HepG2 (cell line): ENCODE measurements around the gene TTC8.

Experiments used
- CHD4 ChIP-seq: fragments of 200-600 bp; sonication (generic); IDR thresholded peaks from 2 replicates; pipeline ENCODE4 v1.7.0; 2017; ENCODE audit warnings: mild to moderate bottlenecking, low read length, borderline replicate concordance
- MXI1 ChIP-seq: IDR thresholded peaks from 3 replicates; pipeline ENCODE4 v1.6.1; 2012; ENCODE audit warnings: low read depth, low read length, inconsistent platforms, borderline replicate concordance
- NFE2L2 ChIP-seq: fragments of 150-350 bp; IDR thresholded peaks from 2 replicates; pipeline ENCODE4 v1.6.1; 2014; ENCODE audit warnings: low read length
- TAF1 ChIP-seq: sonication (generic); formaldehyde crosslinking; IDR thresholded peaks from 2 replicates; pipeline ENCODE4 v1.4.0; 2020; ENCODE audit warnings: missing genetic modification reagents
- TARDBP ChIP-seq: sonication (generic); formaldehyde crosslinking; IDR thresholded peaks from 2 replicates; pipeline ENCODE4 v1.8.0; 2022; ENCODE audit warnings: mild to moderate bottlenecking, missing genetic modification reagents
- TF ChIP-seq, protein P1 (sequence below): sonication (generic); formaldehyde crosslinking; IDR thresholded peaks from 2 replicates; pipeline ENCODE4 v1.4.0; 2020; ENCODE audit warnings: missing genetic modification reagents, mild to moderate bottlenecking, borderline replicate concordance

DNA sequence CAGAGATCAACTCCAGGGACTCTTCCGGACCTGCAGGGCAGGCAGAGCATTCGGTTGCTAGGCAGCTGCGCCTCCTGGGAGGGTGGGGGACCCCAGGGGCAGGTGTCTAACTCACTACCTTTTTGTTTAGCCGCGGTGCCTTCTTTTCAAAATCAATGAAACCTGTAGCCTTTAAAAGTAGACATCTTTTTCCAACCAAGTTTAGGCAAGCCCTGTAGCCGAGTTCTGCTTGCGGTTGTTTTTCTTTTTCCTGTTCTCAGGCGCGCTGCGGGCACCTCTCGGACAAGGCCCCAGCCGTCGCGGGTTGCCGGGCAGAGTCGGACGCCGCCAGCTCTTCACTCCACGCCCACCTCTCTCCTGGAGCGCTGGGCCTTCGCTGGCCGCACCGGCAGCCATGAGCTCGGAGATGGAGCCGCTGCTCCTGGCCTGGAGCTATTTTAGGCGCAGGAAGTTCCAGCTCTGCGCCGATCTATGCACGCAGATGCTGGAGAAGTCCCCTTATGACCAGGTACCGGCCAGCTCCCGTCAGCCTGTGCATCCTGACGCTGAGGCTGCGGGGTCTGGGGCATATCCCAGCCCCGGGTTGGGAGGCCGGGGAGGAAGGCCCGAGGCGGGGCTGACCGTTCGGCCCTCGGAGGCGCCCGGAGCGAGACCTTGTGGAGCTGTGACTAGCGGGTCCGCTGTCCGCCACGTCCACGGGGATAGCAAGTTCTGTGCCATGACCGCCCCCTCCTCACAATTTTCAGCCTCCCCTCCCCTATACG is at the start of gene TTC8:
- no peak for TF ChIP-seq CHD4
- TF ChIP-seq TARDBP (CRISPR knock-in tag): peak; percentile 24; the same call in 1 of the 2 replicates
- peak; percentile 49; the same call in 1 of the 3 replicates for TF ChIP-seq MXI1
- TF ChIP-seq, protein P1, sequence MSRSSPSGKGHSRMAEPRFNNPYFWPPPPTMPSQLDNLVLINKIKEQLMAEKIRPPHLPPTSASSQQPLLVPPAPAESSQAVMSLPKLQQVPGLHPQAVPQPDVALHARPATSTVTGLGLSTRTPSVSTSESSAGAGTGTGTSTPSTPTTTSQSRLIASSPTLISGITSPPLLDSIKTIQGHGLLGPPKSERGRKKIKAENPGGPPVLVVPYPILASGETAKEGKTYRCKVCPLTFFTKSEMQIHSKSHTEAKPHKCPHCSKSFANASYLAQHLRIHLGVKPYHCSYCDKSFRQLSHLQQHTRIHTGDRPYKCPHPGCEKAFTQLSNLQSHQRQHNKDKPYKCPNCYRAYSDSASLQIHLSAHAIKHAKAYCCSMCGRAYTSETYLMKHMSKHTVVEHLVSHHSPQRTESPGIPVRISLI (CRISPR knock-in tag): no peak; the same call in 1 of the 2 replicates
- no peak for TF ChIP-seq NFE2L2
- TF ChIP-seq TAF1: peak; percentile 92
